ENCODE data around the gene CLSTN2. TPM values are rescaled to one million over a fixed set of nuclear protein-coding genes. Genes with fewer than 3 reads are reported as not detected.

CLSTN2 gene
- total and polyA plus RNA-seq, 2 of the 8 experiments (the other 6 are each of a cell fraction or from before 2014, with no cell fraction given), result 0.39 to 0.52 TPM

- H2AK5ac ChIP-seq (ENCODE audit: low read depth, low read length), result no peak overlapping the region
- no peak overlapping the region for H2BK5ac ChIP-seq (ENCODE audit: low read depth, low read length)
- H3K4me1 ChIP-seq (replicated peaks in 1 of 4; ENCODE audit: control insufficient read depth in 3 of 4, insufficient read depth in 4 of 4, low read length in 3 of 4), result peaks cover 0 to 3% (median 2%) of the 10 kb centered on the region in 4 experiments; a peak in 3 of 7 replicates
- H3K23ac ChIP-seq (ENCODE audit: insufficient read length), result no peak overlapping the region
- no peak overlapping the region for H4K91ac ChIP-seq (replicated peaks; ENCODE audit: insufficient read length, low read length)
- no peaks in the 10 kb centered on the region for H3K23me2 ChIP-seq (ENCODE audit: low read depth, low read length)
- H3K79me2 ChIP-seq (ENCODE audit: control insufficient read depth in 1 of 2, insufficient read depth in 2 of 2, low read length in 2 of 2), result no peaks in the 10 kb centered on the region
- no peak overlapping the region for H4K8ac ChIP-seq (ENCODE audit: extremely low read depth, insufficient read depth, low read length)
- no peak overlapping the region for H3K4me2 ChIP-seq (ENCODE audit: insufficient read depth in 1 of 2, low read depth in 2 of 2, low read length in 2 of 2)
- no peak overlapping the region for H3K14ac ChIP-seq (ENCODE audit: insufficient read length)
- H2BK120ac ChIP-seq (replicated peaks; ENCODE audit: low read depth, low read length), result no peak overlapping the region
- no peaks in the 10 kb centered on the region for H3K36me3 ChIP-seq (ENCODE audit: control insufficient read depth in 2 of 4, insufficient read depth in 4 of 4, low read length in 3 of 4)
- H3K9ac ChIP-seq (replicated peaks in 1 of 4; ENCODE audit: extremely low read depth in 1 of 4, low read depth in 3 of 4, low read length in 3 of 4), result no peak overlapping the region
- H2BK15ac ChIP-seq (ENCODE audit: low read length), result no peak overlapping the region
- H3K4me3 ChIP-seq (ENCODE audit: extremely low read depth in 1 of 4, insufficient read depth in 2 of 4, low read depth in 3 of 4, low read length in 4 of 4), result no peak overlapping the region; a peak in 1 of 8 replicates
- no peak overlapping the region for H3K4ac ChIP-seq (replicated peaks; ENCODE audit: insufficient read length, low read depth, low read length)
- H4K5ac ChIP-seq (ENCODE audit: insufficient read length, low read depth, low read length), result no peak overlapping the region
- H4K20me1 ChIP-seq (replicated peaks in 1 of 2; ENCODE audit: control insufficient read depth in 1 of 2, insufficient read depth in 2 of 2, low read length in 2 of 2), result no peaks in the 10 kb centered on the region
- H3K27me3 ChIP-seq (replicated peaks in 1 of 4; ENCODE audit: control insufficient read depth in 3 of 4, extremely low read depth in 1 of 4, insufficient read depth in 3 of 4, low read length in 3 of 4), result no peaks in the 10 kb centered on the region
- no peak overlapping the region for H3K27ac ChIP-seq (ENCODE audit: low read depth, low read length)
- ChIA-PET POLR2A (ENCODE audit: partially characterized antibody) (no interaction called here), CTCF (ENCODE audit: partially characterized antibody) (interaction anchor here (2.2 kb wide), 1 partner anchor 27 kb away, joined by 5 read pairs; no protein-coding TSS in a partner anchor)
- H2BK12ac ChIP-seq (ENCODE audit: low read depth, low read length), result no peak overlapping the region; the same call in 1 of the 2 replicates
- no peaks in the 10 kb centered on the region for H3K79me1 ChIP-seq (ENCODE audit: low read depth, low read length)
- no peaks in the 10 kb centered on the region for H3K9me3 ChIP-seq (ENCODE audit: insufficient read depth in 2 of 2, low read depth in 1 of 2, low read length in 1 of 2)
- H2BK20ac ChIP-seq (ENCODE audit: low read length), result no peak overlapping the region
- TF ChIP-seq SP4 (IDR thresholded peaks at IDR 0.05; ENCODE audit: low read length) (no peak), TEAD4 (IDR thresholded peaks at IDR 0.05; ENCODE audit: low read depth, low read length) (peak; percentile 58; the same call in 1 of the 2 replicates), SIX5 (IDR thresholded peaks at IDR 0.05; ENCODE audit: low read depth, low read length) (no peak), E2F6 (IDR thresholded peaks at IDR 0.05) (no peak), POU5F1 (IDR thresholded peaks at IDR 0.05; ENCODE audit: low read depth, low read length) (no peak), FOSL1 (IDR thresholded peaks at IDR 0.05; ENCODE audit: insufficient read depth, low read depth, low read length) (no peak), RAD21 (IDR thresholded peaks at IDR 0.05 in 1 of 2, conservative IDR thresholded peaks at IDR 0.05 in 1 of 2; ENCODE audit: low read depth in 2 of 2, low read length in 2 of 2) (peak; percentile 10 to 17; a peak in 1 of 4 replicates)
- H3K56ac ChIP-seq (replicated peaks; ENCODE audit: insufficient read length, low read depth, low read length), result no peak overlapping the region
- no peak overlapping the region for H2AFZ ChIP-seq (ENCODE audit: low read length)
- H3K18ac ChIP-seq (ENCODE audit: extremely low read depth, low read length), result no peak overlapping the region
- DNase-seq (ENCODE audit: low read depth in 1 of 2, low spot score in 2 of 2) (peak; percentile 2 to 45), FAIRE-seq (no peak)
- 55% methylated on average over 4 of the region's 4 CpGs; no CpG with 5 or more reads in 1 of the 2 experiments for WGBS, 2 experiments (ENCODE audit: extremely low coverage in 1 of 2, insufficient coverage in 1 of 2, insufficient read length in 1 of 2, insufficient replicate concordance in 2 of 2, low coverage in 1 of 2, low lambda C conversion rate in 2 of 2, missing lambda C conversion rate in 1 of 2)
These were observed 535.2 kb downstream of the CLSTN2 start for GRCh38 chr3:140470211-140470610.

Data from H1 (cell line).